ENCODE results near the gene GATAD2A.

GATAD2A gene

GRCh38 chr19:19436137-19436691 is 30.7 kb downstream of the GATAD2A start:
- no peak overlapping the region for H3K4me3 ChIP-seq (ENCODE audit: low read depth, low read length)
- no peak for DNase-seq (ENCODE audit: low read depth)
- in situ Hi-C loops (cut with HindIII; ENCODE audit: low sequenced_read_pairs), result no loop called here
- no peak for TF ChIP-seq CTCF (IDR thresholded peaks at IDR 0.05; ENCODE audit: low read depth, low read length, missing control alignments)

- no peak for DNase-seq (ENCODE audit: low read depth)
- TF ChIP-seq CTCF (IDR thresholded peaks at IDR 0.05; ENCODE audit: low read depth, low read length, missing control alignments), result no peak
- in situ Hi-C loops (cut with HindIII; ENCODE audit: low sequenced_read_pairs), result no loop called here
- no peak overlapping the region for H3K4me3 ChIP-seq (ENCODE audit: low read depth, low read length)
Measured at GRCh38 chr19:19438366-19439175, 33.1 kb downstream of the GATAD2A start.

GRCh38 chr19:19439176-19439482 is 33.7 kb downstream of the GATAD2A start:
- H3K4me3 ChIP-seq (ENCODE audit: low read depth, low read length), result no peak overlapping the region
- DNase-seq (ENCODE audit: low read depth), result no peak
- no peak for TF ChIP-seq CTCF (IDR thresholded peaks at IDR 0.05; ENCODE audit: low read depth, low read length, missing control alignments)
- in situ Hi-C loops (cut with HindIII; ENCODE audit: low sequenced_read_pairs), result no loop called here

- no peak for TF ChIP-seq CTCF (IDR thresholded peaks at IDR 0.05; ENCODE audit: low read depth, low read length, missing control alignments)
Measured at GRCh38 chr19:19443283-19443682, 37.8 kb downstream of the GATAD2A start.

GRCh38 chr19:19443902-19444680 is 38.6 kb downstream of the GATAD2A start:
- no peak overlapping the region for H3K4me3 ChIP-seq (ENCODE audit: low read depth, low read length)
- in situ Hi-C loops (cut with HindIII; ENCODE audit: low sequenced_read_pairs), result no loop called here
- DNase-seq (ENCODE audit: low read depth), result no peak
- no peak for TF ChIP-seq CTCF (IDR thresholded peaks at IDR 0.05; ENCODE audit: low read depth, low read length, missing control alignments)

More at GRCh38 chr19:19443283-19443682, 37.8 kb downstream of the GATAD2A start:
- in situ Hi-C loops (cut with HindIII; ENCODE audit: low sequenced_read_pairs), result no loop called here
- H3K4me3 ChIP-seq (ENCODE audit: low read depth, low read length), result no peak overlapping the region
- DNase-seq (ENCODE audit: low read depth), result no peak

GRCh38 chr19:19444681-19445155 is 39.2 kb downstream of the GATAD2A start:
- no peak for DNase-seq (ENCODE audit: low read depth)
- no peak overlapping the region for H3K4me3 ChIP-seq (ENCODE audit: low read depth, low read length)
- no peak for TF ChIP-seq CTCF (IDR thresholded peaks at IDR 0.05; ENCODE audit: low read depth, low read length, missing control alignments)
- in situ Hi-C loops (cut with HindIII; ENCODE audit: low sequenced_read_pairs), result no loop called here

Data from astrocyte of the cerebellum (primary cell).